ENCODE measurements around the gene AAGAB.

DNA sequence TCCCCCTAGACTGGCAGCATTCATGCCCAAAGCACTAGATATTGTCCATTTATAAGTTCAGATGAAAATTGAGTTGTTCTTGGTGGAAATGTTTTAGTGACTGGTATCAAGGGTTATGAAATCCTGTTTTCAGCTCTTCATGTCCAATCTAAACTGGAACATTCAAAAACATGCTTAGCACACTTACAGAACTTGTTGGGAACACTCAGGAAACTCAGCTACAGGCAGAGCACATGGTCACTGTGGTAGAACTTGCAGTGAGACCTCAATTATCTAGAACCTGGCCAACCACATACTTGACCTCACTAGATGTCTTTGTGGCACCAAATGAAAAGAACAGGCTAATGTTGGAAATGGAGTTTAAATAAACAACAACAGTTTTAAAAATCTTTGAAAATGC is 100.2 kb downstream of the AAGAB start:
- TF ChIP-seq YY1 (IDR thresholded peaks at IDR 0.05; ENCODE audit: insufficient read depth, insufficient read length) (no peak), ZNF274 (IDR thresholded peaks at IDR 0.05; ENCODE audit: low read depth, low read length) (no peak)

All from NT2/D1 (cell line).